ENCODE measurements around the gene KRTAP5-5. TPM values are rescaled to one million over a fixed set of nuclear protein-coding genes. Genes with fewer than 3 reads are reported as not detected.

KRTAP5-5 gene
- total and polyA plus RNA-seq, 2 of the 8 experiments (the other 6 are each of a cell fraction or from before 2014, with no cell fraction given): 0.09 TPM; not detected in 1

- TF ChIP-seq CHD7 (IDR thresholded peaks at IDR 0.05; ENCODE audit: insufficient replicate concordance, low read length) (no peak), MAFK (IDR thresholded peaks at IDR 0.05; ENCODE audit: low read depth, low read length) (no peak)
Measured at GRCh38 chr11:1624621-1625020, 5.0 kb upstream of the KRTAP5-5 start (continued).
